ENCODE data around the gene RING1. TPM values are rescaled to one million over a fixed set of nuclear protein-coding genes. Genes with fewer than 3 reads are reported as not detected.

Gene RING1
- total RNA-seq, 1 donor from 2014 or later = 43.8 TPM

DNA sequence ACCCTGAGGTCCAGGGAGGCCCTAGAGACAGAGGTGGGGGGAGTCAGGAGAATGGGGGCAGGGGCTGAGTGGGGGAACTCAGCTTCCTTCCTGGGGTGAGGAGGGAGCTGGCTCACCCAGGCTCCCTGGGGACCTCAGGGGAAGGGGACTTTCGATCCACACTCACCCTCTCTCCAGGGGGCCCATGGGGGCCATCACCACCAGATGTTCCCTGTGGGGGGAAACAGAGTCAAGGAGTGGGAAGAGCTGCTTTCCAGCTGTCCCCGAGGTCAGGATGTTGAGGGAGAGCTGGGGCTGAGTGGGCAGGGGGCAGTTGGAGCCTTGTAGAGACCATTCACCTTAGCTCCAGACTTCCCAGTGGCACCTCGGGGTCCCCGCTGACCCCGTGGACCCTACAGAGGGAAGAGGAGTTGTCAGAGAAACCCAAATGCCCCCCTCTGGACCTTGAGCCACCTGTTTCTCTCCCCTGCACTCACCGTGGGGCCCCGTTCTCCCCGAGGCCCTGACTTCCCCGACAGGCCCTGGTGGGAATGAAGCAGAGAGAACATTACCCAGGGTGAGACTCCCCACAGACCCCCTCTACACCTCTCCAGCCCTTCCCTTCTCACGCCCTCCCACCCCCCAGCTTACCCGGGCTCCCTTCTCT lies 34.6 kb upstream of the RING1 start:
- Mint-ChIP-seq H3K9me3 (no peaks in the 10 kb centered on the region), H3K27ac (no peak overlapping the region), H3K4me3 (no peak overlapping the region), H3K4me1 (peaks cover 16% of the 10 kb centered on the region), H3K27me3 (peaks cover 11% of the 10 kb centered on the region), H3K36me3 (ENCODE audit: low read depth) (no peaks in the 10 kb centered on the region)
- ChIA-PET CTCF (interaction anchor here (0.7 to 1.3 kb wide), 5 partner anchors 23 to 1646 kb away, joined by 3 to 4 read pairs (median 3); no protein-coding TSS in a partner anchor), POLR2A (interaction anchor here (1.6 kb wide), 1 partner anchor 35 kb away, joined by 3 read pairs; the partner anchor contains the start of gene RING1)
- intact Hi-C loops (cut with micrococcal nuclease) = no loop called here
- ATAC-seq (ENCODE audit: low read depth) = no peak
- TF ChIP-seq, protein P1, sequence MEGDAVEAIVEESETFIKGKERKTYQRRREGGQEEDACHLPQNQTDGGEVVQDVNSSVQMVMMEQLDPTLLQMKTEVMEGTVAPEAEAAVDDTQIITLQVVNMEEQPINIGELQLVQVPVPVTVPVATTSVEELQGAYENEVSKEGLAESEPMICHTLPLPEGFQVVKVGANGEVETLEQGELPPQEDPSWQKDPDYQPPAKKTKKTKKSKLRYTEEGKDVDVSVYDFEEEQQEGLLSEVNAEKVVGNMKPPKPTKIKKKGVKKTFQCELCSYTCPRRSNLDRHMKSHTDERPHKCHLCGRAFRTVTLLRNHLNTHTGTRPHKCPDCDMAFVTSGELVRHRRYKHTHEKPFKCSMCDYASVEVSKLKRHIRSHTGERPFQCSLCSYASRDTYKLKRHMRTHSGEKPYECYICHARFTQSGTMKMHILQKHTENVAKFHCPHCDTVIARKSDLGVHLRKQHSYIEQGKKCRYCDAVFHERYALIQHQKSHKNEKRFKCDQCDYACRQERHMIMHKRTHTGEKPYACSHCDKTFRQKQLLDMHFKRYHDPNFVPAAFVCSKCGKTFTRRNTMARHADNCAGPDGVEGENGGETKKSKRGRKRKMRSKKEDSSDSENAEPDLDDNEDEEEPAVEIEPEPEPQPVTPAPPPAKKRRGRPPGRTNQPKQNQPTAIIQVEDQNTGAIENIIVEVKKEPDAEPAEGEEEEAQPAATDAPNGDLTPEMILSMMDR (IDR thresholded peaks at IDR 0.05) = no peak
- no peak for DNase-seq

- TF ChIP-seq, protein P1 (IDR thresholded peaks at IDR 0.05) = no peak
- CTCF ChIA-PET = no interaction called here
- intact Hi-C loops (cut with micrococcal nuclease) = no loop called here
- Mint-ChIP-seq H3K4me1 (peaks cover 11% of the 10 kb centered on the region), H3K27me3 (peaks cover 11% of the 10 kb centered on the region), H3K4me3 (no peak overlapping the region), H3K27ac (no peak overlapping the region), H3K9me3 (no peaks in the 10 kb centered on the region), H3K36me3 (ENCODE audit: low read depth) (no peaks in the 10 kb centered on the region)
- no peak for ATAC-seq (ENCODE audit: low read depth)
- POLR2A ChIA-PET = interaction anchor here (0.6 to 1.6 kb wide), 2 partner anchors 34 to 996 kb away, joined by 3 to 4 read pairs; partner anchors contain the start of gene RING1
- no peak for DNase-seq
Observed at GRCh38 chr6:33174784-33175183, 33.5 kb upstream of the RING1 start.

GRCh38 chr6:33175436-33176069 lies 32.7 kb upstream of the RING1 start:
- H3K4me1 Mint-ChIP-seq = peaks cover 4% of the 10 kb centered on the region
- DNase-seq (no peak), ATAC-seq (ENCODE audit: low read depth) (no peak)
- CTCF ChIA-PET = no interaction called here
- POLR2A ChIA-PET = no interaction called here
- TF ChIP-seq, protein P1 (IDR thresholded peaks at IDR 0.05) = no peak
- no peaks in the 10 kb centered on the region for H3K36me3 Mint-ChIP-seq (ENCODE audit: low read depth)
- H3K4me3 Mint-ChIP-seq = no peak overlapping the region
- H3K9me3 Mint-ChIP-seq = no peaks in the 10 kb centered on the region
- no peak overlapping the region for H3K27ac Mint-ChIP-seq
- H3K27me3 Mint-ChIP-seq = peaks cover 11% of the 10 kb centered on the region
- intact Hi-C loops (cut with micrococcal nuclease) = no loop called here

DNA sequence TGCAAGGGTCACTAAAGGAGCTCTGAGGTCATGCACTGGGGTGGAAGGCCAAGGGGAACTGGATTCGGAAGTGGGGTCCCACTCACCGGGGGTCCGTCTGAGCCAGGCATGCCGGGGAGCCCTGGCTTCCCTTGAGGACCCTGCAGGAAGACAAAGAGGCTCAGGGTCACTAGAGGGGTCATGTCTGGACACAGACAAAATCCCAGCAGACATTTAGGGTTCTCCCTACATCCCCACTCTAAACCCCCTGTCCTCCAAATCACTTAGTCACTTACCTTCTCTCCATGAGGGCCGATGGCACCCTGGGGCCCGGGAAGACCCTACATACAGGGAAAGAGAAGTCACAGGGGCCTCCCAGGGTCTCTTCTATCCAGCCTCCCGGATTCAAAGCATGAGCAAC lies 31.4 kb upstream of the RING1 start:
- TF ChIP-seq, protein P1 (IDR thresholded peaks at IDR 0.05) = no peak
- H3K27ac Mint-ChIP-seq = no peak overlapping the region
- no peaks in the 10 kb centered on the region for H3K36me3 Mint-ChIP-seq (ENCODE audit: low read depth)
- ATAC-seq (ENCODE audit: low read depth) (no peak), DNase-seq (no peak)
- peaks cover 11% of the 10 kb centered on the region for H3K27me3 Mint-ChIP-seq
- no peaks in the 10 kb centered on the region for H3K9me3 Mint-ChIP-seq
- H3K4me3 Mint-ChIP-seq = no peak overlapping the region
- POLR2A ChIA-PET = no interaction called here
- intact Hi-C loops (cut with micrococcal nuclease) = no loop called here
- H3K4me1 Mint-ChIP-seq = peaks cover 2% of the 10 kb centered on the region
- CTCF ChIA-PET = no interaction called here

DNA sequence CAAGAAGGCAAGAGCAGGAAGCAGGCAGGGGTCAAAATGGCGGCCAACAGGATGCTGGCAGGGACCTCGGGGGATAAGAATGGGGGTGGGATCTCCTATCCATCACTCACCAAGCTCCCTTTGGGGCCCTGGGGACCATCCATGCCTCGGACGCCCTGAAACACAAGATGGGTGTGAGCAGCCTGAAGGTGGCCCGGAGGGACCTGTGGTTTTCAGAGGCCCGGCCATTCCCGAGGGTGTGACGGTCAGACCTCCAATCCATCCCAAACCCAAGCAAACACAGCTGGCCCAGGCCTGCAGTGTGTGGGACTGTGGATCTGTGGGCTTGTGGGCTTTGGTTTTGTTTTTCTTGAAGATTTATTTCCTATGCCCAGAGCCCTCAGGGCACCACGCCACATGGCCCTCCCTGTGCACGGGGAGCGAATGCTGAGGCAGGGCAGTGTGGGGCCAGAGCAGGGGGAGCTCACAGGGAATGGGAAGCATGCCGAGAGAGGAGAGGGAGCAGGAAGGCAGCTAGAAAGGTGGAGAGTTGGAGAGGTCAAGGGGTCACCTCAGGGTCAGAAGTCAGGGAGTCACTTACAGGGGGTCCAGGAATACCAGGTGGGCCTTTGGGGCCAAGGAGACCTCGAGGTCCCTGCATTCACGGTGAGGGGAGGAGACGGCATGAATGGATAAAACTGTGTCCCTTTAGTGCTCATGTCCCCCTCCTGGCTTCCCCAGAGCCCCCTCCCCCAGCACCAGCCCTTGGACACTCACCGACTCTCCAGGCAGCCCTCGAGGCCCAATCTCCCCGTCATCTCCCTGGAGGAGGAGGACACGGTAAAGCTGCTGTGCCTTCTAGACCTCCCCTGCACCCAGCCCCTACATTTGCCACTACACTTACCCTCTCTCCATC lies 30.5 kb upstream of the RING1 start:
- no peak for DNase-seq
- CTCF ChIA-PET = no interaction called here
- TF ChIP-seq, protein P1 (IDR thresholded peaks at IDR 0.05) = no peak
- Mint-ChIP-seq H3K9me3 (peaks cover 2% of the 10 kb centered on the region), H3K36me3 (ENCODE audit: low read depth) (no peaks in the 10 kb centered on the region), H3K27me3 (peaks cover 8% of the 10 kb centered on the region), H3K27ac (no peak overlapping the region), H3K4me3 (no peak overlapping the region), H3K4me1 (peaks cover 3% of the 10 kb centered on the region)
- intact Hi-C loops (cut with micrococcal nuclease) = no loop called here
- no peak for ATAC-seq (ENCODE audit: low read depth)
- POLR2A ChIA-PET = no interaction called here
